ENCODE data around the gene CAPS.

Gene CAPS

GRCh38 chr19:5929179-5929578 lies 15.1 kb downstream of the CAPS start:
- TF ChIP-seq CTCF (IDR thresholded peaks at IDR 0.05; ENCODE audit: control extremely low read depth, extremely low read depth, low read depth, missing control alignments), result no peak
- no peak for DNase-seq (ENCODE audit: extremely low spot score)
- CTCF ChIA-PET, result interaction anchor here (1.3 kb wide), 1 partner anchor 25 kb away, joined by 4 read pairs; the partner anchor contains the start of gene VMAC
- POLR2A ChIA-PET, result no interaction called here

DNA sequence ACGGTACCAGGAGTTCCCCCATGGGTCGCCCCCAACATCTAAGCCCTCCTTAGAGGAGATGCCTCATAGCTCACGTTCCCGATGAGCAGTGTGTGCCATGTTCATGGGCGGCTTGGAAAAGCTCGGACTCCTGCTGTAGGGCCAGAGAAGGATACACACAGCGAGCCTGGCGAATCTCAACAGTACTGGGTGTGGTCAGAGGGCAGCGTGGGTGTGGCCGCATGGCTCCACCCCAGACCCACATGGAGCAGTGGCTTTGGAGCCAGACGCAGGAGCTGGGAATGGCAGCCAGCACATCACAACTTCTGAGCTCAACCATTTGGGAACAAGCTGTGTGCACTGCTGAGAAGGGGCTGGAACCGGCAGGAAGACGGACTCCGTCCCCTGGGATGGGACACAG lies 15.6 kb downstream of the CAPS start:
- DNase-seq (ENCODE audit: extremely low spot score), result no peak
- ChIA-PET CTCF (interaction anchor here (1.3 kb wide), 1 partner anchor 25 kb away, joined by 4 read pairs; the partner anchor contains the start of gene VMAC), POLR2A (no interaction called here)
- TF ChIP-seq CTCF (IDR thresholded peaks at IDR 0.05; ENCODE audit: control extremely low read depth, extremely low read depth, low read depth, missing control alignments), result no peak

DNA sequence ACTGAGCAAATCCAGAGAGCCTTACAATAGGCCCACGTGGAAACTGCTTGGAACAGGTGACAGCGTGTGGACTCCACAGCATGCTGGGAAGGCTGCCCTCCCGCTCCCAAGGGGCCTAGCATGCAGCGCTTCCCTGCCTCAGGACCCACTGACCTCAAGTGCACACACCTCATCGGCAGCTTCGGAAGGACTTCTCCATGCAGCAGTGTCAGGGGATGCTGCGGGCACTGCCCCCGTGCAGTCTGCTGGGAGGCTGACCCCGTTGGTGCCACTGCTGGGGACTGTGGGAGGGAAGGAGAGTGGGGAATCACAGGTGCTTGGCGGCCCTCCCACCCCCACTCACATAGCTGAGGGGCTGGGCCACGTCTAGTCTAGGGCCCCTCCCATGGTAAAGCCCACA lies 17.2 kb downstream of the CAPS start:
- no peak for DNase-seq (ENCODE audit: extremely low spot score)
- ChIA-PET POLR2A (no interaction called here), CTCF (no interaction called here)
- TF ChIP-seq CTCF (IDR thresholded peaks at IDR 0.05; ENCODE audit: control extremely low read depth, extremely low read depth, low read depth, missing control alignments), result no peak

- DNase-seq (ENCODE audit: extremely low spot score), result no peak
- ChIA-PET CTCF (no interaction called here), POLR2A (no interaction called here)
- TF ChIP-seq CTCF (IDR thresholded peaks at IDR 0.05; ENCODE audit: control extremely low read depth, extremely low read depth, low read depth, missing control alignments), result no peak
Measured at GRCh38 chr19:5932146-5932545, 18.1 kb downstream of the CAPS start.

- no peak for DNase-seq (ENCODE audit: extremely low spot score)
- POLR2A ChIA-PET, result no interaction called here
- CTCF ChIA-PET, result no interaction called here
- no peak for TF ChIP-seq CTCF (IDR thresholded peaks at IDR 0.05; ENCODE audit: control extremely low read depth, extremely low read depth, low read depth, missing control alignments)
Measured at GRCh38 chr19:5932609-5933262, 18.7 kb downstream of the CAPS start.

DNA sequence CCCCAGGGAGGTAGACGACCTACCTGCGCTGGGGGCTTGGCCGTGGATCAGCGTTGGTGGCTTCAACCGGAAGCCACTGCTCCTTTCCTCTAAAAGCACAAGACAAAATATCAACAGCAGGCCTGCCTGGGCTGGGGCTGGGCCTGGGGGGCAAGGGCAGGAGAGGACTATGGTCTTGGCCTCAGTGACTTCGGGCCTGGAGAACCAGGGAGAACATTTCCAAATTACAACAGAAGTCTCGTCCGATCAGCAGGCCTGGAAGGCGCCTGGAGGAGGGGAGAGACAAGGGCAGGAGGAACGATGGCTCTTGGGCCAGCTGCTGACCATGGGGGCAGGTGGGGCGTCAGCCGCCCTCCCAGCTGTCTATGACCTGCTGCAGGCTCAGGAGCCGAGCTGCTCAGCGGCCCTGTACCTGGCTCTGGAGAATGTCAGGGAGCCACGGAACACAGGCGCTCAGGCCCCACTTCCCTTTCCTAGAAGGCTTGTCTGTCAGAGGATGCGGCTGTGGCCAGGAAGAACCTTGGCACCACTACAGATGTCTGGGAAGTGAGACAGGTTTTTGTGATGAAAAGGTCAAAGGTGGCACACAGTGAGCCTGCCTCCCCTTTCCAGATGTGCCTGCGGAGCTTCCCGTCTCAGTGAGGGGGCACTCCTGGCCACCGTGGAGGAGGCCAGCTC lies 19.5 kb downstream of the CAPS start:
- CTCF ChIA-PET, result interaction anchor here (1.1 to 1.7 kb wide), 2 partner anchors 15 to 34 kb away, joined by 3 to 5 read pairs; no protein-coding TSS in a partner anchor
- no peak for DNase-seq (ENCODE audit: extremely low spot score)
- no peak for TF ChIP-seq CTCF (IDR thresholded peaks at IDR 0.05; ENCODE audit: control extremely low read depth, extremely low read depth, low read depth, missing control alignments)
- POLR2A ChIA-PET, result no interaction called here
